ENCODE data around the gene RABGAP1L.

Gene RABGAP1L

DNA sequence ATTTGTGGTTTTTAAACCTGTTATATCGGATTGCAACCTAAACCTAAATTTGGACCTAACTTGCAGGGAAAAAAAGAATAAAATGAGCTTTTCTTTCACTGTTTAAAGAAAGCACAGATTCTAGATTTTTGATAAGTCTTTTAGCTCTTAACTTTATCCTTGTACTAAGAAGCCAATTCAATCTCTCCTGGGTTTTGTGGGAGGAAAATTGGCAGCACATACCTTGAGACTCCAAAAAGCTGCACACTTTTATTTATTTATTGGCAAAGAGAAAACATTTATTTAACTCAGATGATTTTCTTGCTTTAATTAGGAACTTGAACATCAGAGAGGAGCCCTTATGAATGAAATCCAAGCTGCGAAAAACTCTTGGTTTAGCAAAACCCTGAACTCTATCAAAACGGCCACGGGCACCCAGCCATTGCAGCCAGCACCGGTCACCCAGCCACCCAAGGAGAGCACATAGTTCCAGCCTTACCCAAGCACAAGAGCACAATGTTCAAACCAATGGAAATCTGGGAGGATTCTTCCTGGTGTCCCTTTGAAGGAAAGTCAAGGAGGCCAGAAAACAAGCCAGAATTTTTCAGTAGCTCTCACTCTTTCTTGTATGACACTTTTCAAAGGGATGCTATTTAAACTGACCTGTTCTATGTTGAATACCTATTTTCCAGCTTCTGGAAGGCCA lies 830.4 kb downstream of the RABGAP1L start:
- DNase-seq (ENCODE audit: low read depth in 2 of 2), result no peak

- DNase-seq (ENCODE audit: low read depth in 2 of 2), result no peak
Measured at GRCh38 chr1:174990382-174990999, 831.2 kb downstream of the RABGAP1L start.

GRCh38 chr1:174991473-174991872 lies 832.2 kb downstream of the RABGAP1L start:
- DNase-seq (ENCODE audit: low read depth in 2 of 2), result no peak

- no peak for DNase-seq (ENCODE audit: low read depth in 2 of 2)
Measured at GRCh38 chr1:174995121-174995520, 835.8 kb downstream of the RABGAP1L start.

- DNase-seq (ENCODE audit: low read depth in 2 of 2), result no peak
Measured at GRCh38 chr1:174995916-174996315, 836.6 kb downstream of the RABGAP1L start.

GRCh38 chr1:174996476-174996875 lies 837.2 kb downstream of the RABGAP1L start:
- DNase-seq (ENCODE audit: low read depth in 2 of 2), result no peak

DNA sequence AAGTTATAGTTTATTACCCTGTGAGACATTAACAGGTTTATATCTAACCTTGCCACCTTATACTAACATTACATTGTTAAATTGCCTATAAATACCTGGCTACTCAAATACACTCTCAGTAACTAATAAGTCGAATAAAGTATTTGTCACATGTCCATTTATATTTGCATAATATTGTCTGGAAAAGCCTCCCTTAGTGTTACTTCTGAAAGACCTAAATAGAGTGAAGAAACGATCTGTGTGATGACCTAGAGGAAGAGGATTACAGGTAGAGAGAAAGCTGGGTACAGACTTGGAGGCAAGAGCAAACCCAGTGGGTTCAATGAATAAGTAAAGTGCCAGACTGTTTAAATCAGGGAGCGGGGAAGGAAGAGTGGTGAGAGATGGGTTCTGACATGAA lies 837.7 kb downstream of the RABGAP1L start:
- DNase-seq (ENCODE audit: low read depth in 2 of 2), result no peak

GRCh38 chr1:174998569-174999215 lies 839.4 kb downstream of the RABGAP1L start:
- peak in 1 of 2 donors; percentile 7 for DNase-seq (ENCODE audit: low read depth in 2 of 2)

- DNase-seq (ENCODE audit: low read depth in 2 of 2), result peak; percentile 94 to 96
Measured at GRCh38 chr1:174999216-174999935, 840.1 kb downstream of the RABGAP1L start.

DNA sequence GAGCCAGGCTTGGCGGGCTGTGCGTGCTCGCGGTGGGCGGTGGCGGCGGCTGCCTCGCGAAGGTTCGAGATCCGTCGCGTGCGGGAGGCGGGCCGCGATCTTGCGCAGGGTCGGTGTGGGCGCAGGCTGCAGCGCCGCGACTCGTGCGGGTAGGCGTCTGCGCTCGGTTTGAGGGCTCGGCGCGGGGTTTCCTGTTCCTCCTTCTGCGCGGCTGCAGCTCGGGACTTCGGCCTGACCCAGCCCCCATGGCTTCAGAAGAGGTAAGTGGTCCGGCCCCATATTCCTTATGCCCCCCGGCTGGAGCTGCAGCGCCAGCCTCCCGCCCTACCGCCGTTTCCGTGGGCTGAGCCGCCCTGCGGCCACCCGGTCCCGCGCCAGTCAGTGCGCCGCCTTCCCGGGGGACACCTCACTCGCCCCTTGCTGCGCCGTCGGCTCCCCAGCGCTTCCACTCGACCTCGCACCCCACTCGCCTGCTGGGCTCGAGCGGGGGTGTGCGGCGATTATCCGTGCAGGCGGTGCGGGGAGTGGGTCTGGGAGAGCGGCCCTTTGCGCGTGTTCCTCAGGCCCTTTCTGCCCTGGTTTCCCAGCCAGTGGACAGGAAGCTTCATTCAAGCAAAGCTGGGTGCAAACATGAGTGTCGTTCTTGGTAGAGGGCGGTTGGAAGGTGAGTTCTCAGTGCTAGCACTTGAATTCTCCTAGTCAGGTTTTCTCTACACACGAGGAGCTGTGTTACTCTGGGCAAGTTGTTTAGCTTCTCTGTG lies 840.8 kb downstream of the RABGAP1L start, which contains the start of gene CACYBP:
CACYBP (plus strand) TSS at position 12 of the 761 bp plus-strand sequence; CDS start at position 246, 234 bp downstream.
- DNase-seq (ENCODE audit: low read depth in 2 of 2), result peak in 1 of 2 donors; percentile 23

GRCh38 chr1:175000697-175001187 lies 841.4 kb downstream of the RABGAP1L start:
- no peak for DNase-seq (ENCODE audit: low read depth in 2 of 2)

GRCh38 chr1:175002910-175003517 lies 843.7 kb downstream of the RABGAP1L start:
- DNase-seq (ENCODE audit: low read depth in 2 of 2), result no peak

GRCh38 chr1:175003521-175003920 lies 844.2 kb downstream of the RABGAP1L start:
- no peak for DNase-seq (ENCODE audit: low read depth in 2 of 2)

GRCh38 chr1:175005085-175005783 lies 845.9 kb downstream of the RABGAP1L start:
- no peak for DNase-seq (ENCODE audit: low read depth in 2 of 2)

DNA sequence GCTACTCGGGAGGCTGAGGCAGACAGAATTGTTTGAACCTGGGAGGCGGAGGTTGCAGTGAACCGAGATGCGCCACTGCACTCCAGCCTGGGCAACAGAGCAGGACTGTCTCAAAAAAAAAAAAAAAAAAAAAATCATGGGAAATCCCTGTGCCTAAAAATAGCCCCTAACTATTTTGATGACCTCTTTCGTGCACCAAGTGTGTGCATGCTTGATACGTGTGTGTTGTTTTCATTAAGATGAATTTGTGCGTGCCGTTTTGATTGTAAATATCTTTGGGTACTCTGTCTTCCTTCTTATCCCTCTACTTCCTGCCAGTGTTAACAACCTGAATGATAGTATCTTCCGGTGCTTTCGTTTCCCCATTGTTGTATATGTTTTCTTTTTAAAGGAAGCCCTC lies 850.2 kb downstream of the RABGAP1L start:
- no peak for DNase-seq (ENCODE audit: low read depth in 2 of 2)

GRCh38 chr1:175013445-175013844 lies 854.1 kb downstream of the RABGAP1L start:
- DNase-seq (ENCODE audit: low read depth in 2 of 2), result no peak

DNA sequence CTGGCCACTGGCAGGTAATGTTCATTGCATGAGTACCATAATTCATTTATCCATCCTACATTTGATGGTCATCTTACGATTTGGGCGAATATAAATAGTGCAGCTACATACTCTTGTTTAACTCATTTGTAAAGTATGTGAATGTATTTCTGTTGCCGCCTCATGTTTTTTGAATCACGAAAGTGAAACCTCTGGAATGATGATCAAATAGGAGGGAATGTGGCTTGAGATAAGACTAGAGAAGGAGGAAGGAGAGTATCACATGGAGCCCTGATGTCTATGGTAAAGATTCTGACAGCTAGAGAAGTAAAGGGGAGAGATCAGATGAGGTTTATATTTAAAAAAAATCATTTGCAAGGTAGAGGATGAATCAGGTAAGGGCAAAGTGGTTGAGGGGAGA lies 855.9 kb downstream of the RABGAP1L start:
- no peak for DNase-seq (ENCODE audit: low read depth in 2 of 2)

DNA sequence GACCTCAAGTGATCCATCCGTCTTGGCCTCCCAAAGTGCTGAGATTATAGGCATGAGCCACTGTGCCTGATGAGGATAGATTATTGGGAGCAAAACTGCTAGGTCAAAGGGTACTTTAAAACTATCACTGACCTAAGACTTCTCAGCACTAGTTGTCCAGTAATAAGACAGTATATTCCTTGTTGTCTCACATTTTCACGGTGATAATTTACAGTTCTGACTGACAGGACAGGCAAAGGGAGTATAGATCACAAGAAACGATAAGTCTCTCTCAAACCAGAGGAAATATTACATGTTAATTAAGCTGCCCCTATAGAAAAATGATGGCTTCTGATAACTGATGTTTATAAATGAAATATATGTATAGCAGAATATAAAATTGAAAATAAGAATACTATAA lies 860.2 kb downstream of the RABGAP1L start:
- no peak for DNase-seq (ENCODE audit: low read depth in 2 of 2)

DNA sequence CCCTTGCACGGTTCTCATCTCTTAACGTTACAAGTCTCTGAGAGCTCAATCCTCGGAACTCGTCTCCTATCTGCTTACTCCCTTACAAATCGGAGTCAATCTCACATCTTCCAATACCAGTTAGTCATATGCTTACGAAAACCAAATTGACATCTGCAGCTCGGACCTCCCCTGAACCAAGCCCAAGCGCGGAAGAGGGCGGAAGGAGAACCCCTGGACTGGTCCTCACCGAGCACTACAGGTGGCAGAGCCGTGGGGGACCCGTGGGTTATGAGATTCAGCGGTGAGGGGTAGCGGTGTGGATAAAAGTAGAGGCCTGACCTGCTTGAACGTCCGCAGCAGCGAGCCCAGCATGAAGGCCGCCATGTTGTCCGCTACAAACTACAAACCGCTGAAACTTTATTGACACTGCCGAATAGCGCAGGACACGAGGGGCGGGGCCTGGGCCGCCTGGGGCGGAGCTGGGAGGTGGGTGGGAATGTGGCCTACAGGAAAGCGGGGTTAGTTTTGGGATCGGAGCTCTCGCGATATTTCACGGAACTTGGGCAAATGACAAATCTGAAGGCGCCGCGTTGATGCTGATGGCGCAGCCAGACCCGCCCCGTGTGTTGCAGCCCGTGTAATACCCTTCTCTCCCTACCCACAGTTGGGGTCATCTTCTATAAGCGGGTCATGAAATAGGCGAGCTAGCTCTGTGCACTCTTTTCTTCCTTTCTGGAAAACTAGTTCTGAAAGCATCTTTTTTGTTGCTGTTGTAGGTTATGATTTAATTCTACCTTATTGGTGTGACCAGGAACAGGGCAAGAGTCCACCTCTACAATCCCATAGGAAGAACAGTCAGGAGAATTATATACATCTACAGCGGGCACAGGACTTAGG lies 864.0 kb downstream of the RABGAP1L start, which contains the start of gene MRPS14:
MRPS14 (minus strand) TSS at position 383 of the 879 bp plus-strand sequence; CDS start at position 366, 17 bp downstream.
- DNase-seq (ENCODE audit: low read depth in 2 of 2), result peak; percentile 95 to 97

Measured in stimulated activated CD8-positive, alpha-beta memory T cell treated with anti-CD3 and anti-CD28 coated beads, Interleukin-7, amount 100 ng/mL, for 1 hour (primary cell).